Subcutaneous abdominal adipose tissue (tissue), 5 donors: ENCODE data around the gene KIAA0040.

Source experiments
- H3K27ac ChIP-seq: one replicate; pipeline ENCODE4 v1.7.0; 2013; ENCODE audit warnings: low read depth, mild to moderate bottlenecking, inconsistent platforms, low read length, moderate library complexity
- H3K27me3 ChIP-seq, 5 donors: one replicate each; pipeline ENCODE4 v1.7.0; 2013; ENCODE audit warnings: low read length in 5 of 5, inconsistent platforms in 1 of 5; ENCODE audit not compliant: control insufficient read depth in 5 of 5, insufficient read depth in 4 of 5
- H3K36me3 ChIP-seq, 5 donors: one replicate each; pipeline ENCODE4 v1.7.0; 2013; ENCODE audit warnings: low read length in 5 of 5; ENCODE audit not compliant: control insufficient read depth in 5 of 5, insufficient read depth in 5 of 5
- H3K4me1 ChIP-seq, 5 donors: one replicate each; pipeline ENCODE4 v1.7.0; 2013; ENCODE audit warnings: low read length in 5 of 5, mild to moderate bottlenecking in 3 of 5, moderate library complexity in 1 of 5; ENCODE audit not compliant: control insufficient read depth in 5 of 5, insufficient read depth in 5 of 5
- H3K4me3 ChIP-seq, 5 donors: one replicate each; pipeline ENCODE4 v1.7.0; 2013; ENCODE audit warnings: low read length in 5 of 5, low read depth in 1 of 5
- H3K9ac ChIP-seq, 5 donors: one replicate each; pipeline ENCODE4 v1.7.0; 2013; ENCODE audit warnings: low read length in 5 of 5, mild to moderate bottlenecking in 4 of 5, moderate library complexity in 3 of 5
- H3K9me3 ChIP-seq, 5 donors: one replicate each; pipeline ENCODE4 v1.7.0; 2013; ENCODE audit warnings: low read length in 5 of 5; ENCODE audit not compliant: control insufficient read depth in 5 of 5
- donor health status: healthy.
- donor health status: healthy.
- donor health status: healthy.
- donor health status: healthy.
- donor health status: healthy.

KIAA0040 gene

DNA sequence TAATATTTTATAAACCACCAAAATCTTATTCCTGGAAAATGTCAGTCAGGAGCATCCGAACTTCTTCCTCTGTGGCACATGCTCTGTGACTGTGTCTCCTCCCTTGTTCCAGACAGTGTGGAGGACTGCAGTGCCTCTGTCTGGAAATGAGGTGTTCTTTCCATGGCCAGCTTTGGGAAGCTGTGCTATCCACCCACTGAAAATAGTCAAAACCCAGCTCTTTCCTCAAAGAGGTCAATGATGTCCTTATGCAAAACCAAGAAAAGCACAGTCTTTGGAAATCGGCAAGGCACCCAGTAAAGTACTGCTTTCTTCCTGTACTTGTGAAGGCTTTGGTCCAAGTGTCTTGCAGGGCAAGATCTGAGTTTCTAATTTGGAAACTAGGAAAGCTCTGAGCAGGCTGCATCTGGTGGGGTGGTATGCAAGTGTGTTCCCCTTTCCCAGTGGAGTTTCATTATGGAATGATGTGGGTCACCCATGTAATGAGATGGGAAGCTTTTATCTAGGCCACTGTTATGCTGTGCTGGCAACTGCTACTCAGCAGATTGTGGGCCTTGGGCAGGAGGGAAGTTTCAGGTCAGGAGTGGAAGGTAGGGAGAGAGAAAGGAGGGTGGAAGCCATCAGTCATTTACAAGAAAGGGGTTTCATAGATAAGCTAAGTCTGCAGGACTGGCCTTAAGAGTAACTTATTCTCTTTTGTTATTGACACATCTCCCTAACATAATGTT, 6.0 kb downstream of the KIAA0040 start:
- Histone ChIP-seq H3K27ac (peak overlapping the region; percentile 21), H3K27me3 (no peaks in the 10 kb centered on the region), H3K9ac (peak overlapping the region in 2 of 5 donors; percentile 31 to 43), H3K4me3 (no peak overlapping the region), H3K36me3 (peaks cover 0 to 16% (median 0%) of the 10 kb centered on the region in 5 donors), H3K4me1 (peaks cover 7 to 94% (median 82%) of the 10 kb centered on the region in 5 donors), H3K9me3 (no peaks in the 10 kb centered on the region)

DNA sequence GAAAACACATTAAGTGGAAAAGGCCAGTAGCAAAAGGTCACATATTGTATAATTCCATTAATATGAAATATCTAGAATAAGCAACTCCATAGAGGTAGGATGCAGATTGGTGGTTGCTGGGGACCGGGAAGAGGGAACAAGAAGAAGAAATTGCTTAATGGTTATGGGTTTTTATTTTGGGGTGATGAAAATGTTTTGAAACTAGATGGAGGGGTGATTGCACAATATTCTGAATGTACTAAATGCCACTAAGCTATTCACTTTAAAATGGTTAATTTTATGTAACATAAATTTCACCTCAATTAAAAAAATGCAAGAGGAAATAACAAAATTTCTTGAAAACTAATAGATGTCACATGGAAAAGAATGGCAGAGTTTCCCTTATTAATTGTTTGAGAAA, 6.7 kb downstream of the KIAA0040 start:
- Histone ChIP-seq H3K4me1 (peaks cover 4 to 87% (median 75%) of the 10 kb centered on the region in 5 donors), H3K9me3 (no peaks in the 10 kb centered on the region), H3K36me3 (peaks cover 0 to 20% (median 0%) of the 10 kb centered on the region in 5 donors), H3K27ac (peak overlapping the region; percentile 21), H3K4me3 (no peak overlapping the region), H3K9ac (peak overlapping the region in 1 of 5 donors; percentile 43), H3K27me3 (no peaks in the 10 kb centered on the region)

GRCh38 chr1:175183586-175183985, 9.0 kb downstream of the KIAA0040 start:
- H3K36me3 ChIP-seq: peaks cover 0 to 20% (median 0%) of the 10 kb centered on the region in 5 donors
- peaks cover 4 to 80% (median 54%) of the 10 kb centered on the region in 5 donors for H3K4me1 ChIP-seq
- no peaks in the 10 kb centered on the region for H3K9me3 ChIP-seq
- H3K27ac ChIP-seq: no peak overlapping the region
- H3K27me3 ChIP-seq: no peaks in the 10 kb centered on the region
- no peak overlapping the region for H3K9ac ChIP-seq
- H3K4me3 ChIP-seq: no peak overlapping the region

GRCh38 chr1:175182201-175182746, 10.3 kb downstream of the KIAA0040 start:
- Histone ChIP-seq H3K36me3 (peaks cover 4 to 28% (median 6%) of the 10 kb centered on the region in 5 donors), H3K4me1 (peaks cover 4 to 67% (median 46%) of the 10 kb centered on the region in 5 donors), H3K9ac (no peak overlapping the region), H3K27me3 (no peaks in the 10 kb centered on the region), H3K4me3 (no peak overlapping the region), H3K9me3 (no peaks in the 10 kb centered on the region), H3K27ac (no peak overlapping the region)

GRCh38 chr1:175179837-175180590, 12.6 kb downstream of the KIAA0040 start:
- H3K27me3 ChIP-seq: no peaks in the 10 kb centered on the region
- peaks cover 11 to 39% (median 14%) of the 10 kb centered on the region in 5 donors for H3K36me3 ChIP-seq
- no peak overlapping the region for H3K9ac ChIP-seq
- no peak overlapping the region for H3K27ac ChIP-seq
- no peaks in the 10 kb centered on the region for H3K9me3 ChIP-seq
- H3K4me1 ChIP-seq: peaks cover 0 to 46% (median 27%) of the 10 kb centered on the region in 5 donors
- no peak overlapping the region for H3K4me3 ChIP-seq

DNA sequence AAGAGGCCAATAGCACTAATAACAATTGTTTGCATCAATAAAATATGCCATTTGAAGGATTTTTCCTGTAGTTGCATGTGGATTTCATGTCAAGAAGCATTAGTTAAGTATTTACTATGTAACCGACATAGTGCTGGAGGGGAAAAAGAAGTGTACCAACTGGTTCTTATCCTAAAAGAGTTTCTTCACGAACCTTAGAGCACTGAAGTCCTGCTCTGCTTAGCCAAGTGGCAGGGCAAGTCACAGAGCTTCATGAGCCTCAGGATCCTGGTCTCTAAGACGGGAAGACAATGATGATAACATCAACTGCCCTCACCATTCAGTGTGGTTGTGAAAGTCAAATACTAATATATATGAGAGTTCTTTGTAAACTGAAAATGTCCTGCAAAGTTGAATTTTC, 14.1 kb downstream of the KIAA0040 start:
- no peak overlapping the region for H3K27ac ChIP-seq
- H3K4me1 ChIP-seq: peaks cover 0 to 36% (median 20%) of the 10 kb centered on the region in 5 donors
- no peak overlapping the region for H3K9ac ChIP-seq
- H3K36me3 ChIP-seq: peaks cover 11 to 45% (median 16%) of the 10 kb centered on the region in 5 donors
- no peaks in the 10 kb centered on the region for H3K9me3 ChIP-seq
- no peak overlapping the region for H3K4me3 ChIP-seq
- no peaks in the 10 kb centered on the region for H3K27me3 ChIP-seq

DNA sequence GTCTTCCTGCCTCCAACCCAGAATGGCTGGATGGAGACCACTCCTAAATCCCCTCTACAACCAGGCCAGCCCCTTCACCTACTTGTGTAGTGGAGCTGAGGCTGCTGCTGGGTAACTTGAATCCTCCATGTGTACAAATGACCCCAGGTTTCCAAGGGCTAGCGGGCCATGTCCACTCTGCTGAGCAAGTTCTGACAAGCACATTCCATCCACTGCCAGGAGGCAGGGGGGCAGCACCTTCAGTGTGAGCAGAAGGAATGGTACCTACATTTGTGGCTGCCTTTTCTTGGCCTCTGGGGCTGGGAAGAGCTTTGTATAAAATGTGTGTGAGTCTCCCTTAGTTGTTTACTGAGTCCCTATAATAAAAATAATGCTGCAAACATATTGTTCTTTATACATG, 14.5 kb downstream of the KIAA0040 start:
- Histone ChIP-seq H3K27me3 (no peaks in the 10 kb centered on the region), H3K9ac (no peak overlapping the region), H3K4me3 (no peak overlapping the region), H3K9me3 (no peaks in the 10 kb centered on the region), H3K36me3 (peaks cover 14 to 45% (median 20%) of the 10 kb centered on the region in 5 donors), H3K4me1 (peaks cover 0 to 32% (median 20%) of the 10 kb centered on the region in 5 donors), H3K27ac (no peak overlapping the region)

GRCh38 chr1:175176246-175176645, 16.3 kb downstream of the KIAA0040 start:
- H3K9me3 ChIP-seq: no peaks in the 10 kb centered on the region
- H3K27ac ChIP-seq: no peak overlapping the region
- no peak overlapping the region for H3K9ac ChIP-seq
- no peaks in the 10 kb centered on the region for H3K27me3 ChIP-seq
- H3K36me3 ChIP-seq: peaks cover 18 to 44% (median 25%) of the 10 kb centered on the region in 5 donors
- peaks cover 0 to 19% (median 11%) of the 10 kb centered on the region in 5 donors for H3K4me1 ChIP-seq
- H3K4me3 ChIP-seq: no peak overlapping the region

DNA sequence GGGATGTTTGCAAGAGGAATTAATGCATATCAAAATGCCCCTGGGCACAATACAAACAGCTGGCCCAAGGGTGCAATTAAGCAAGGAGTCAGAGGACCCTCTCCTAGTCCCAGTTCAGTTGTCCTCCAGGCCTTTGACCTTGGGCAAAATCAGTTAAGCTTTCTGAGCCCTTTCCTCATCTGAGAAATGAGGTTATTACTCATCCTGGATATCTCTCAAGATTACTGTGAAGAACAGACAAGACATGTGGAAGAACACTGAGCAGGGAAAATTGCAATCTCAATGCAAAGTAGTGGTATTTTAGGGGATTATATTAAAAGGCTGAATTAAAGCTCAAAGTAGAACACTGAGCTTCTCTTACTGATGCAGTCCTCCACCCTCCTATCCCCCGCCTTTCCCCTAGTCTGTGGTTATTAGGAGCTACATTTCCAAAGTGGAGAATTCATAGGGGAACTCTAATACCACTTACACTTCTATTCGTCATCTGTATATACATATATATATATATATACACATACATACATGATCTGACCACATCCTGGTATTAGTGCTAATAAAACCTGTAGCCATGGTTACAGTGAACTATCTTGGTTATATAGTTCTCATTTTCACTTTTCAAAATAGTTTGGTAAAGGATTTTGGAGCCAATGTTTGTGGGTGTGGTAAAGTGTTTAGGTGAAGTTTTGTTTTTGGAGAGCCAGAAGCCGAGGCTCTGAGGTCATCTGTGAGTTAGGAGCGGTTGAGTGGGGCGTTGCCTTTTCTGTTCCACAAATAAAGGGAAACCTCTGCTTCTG, 18.1 kb downstream of the KIAA0040 start:
- no peak overlapping the region for H3K4me3 ChIP-seq
- no peaks in the 10 kb centered on the region for H3K9me3 ChIP-seq
- H3K4me1 ChIP-seq: peaks cover 0 to 11% (median 6%) of the 10 kb centered on the region in 5 donors
- H3K36me3 ChIP-seq: peaks cover 18 to 50% (median 28%) of the 10 kb centered on the region in 5 donors
- H3K27me3 ChIP-seq: no peaks in the 10 kb centered on the region
- no peak overlapping the region for H3K27ac ChIP-seq
- H3K9ac ChIP-seq: no peak overlapping the region
